Kidney glomerular epithelial cell (primary cell): Measurements from ENCODE around the gene ADAM15.

Experiments
- DNase-seq: peaks from one replicate; lab custom pipeline; 2025; lab: John Stamatoyannopoulos, UW

The ADAM15 gene

GRCh38 chr1:155050560-155051341, at the start of gene ADAM15:
Gene ADAM15 (plus strand): TSS chr1:155051316. CDS start chr1:155051387, 71 bp downstream.
- peak; percentile 46 for DNase-seq

GRCh38 chr1:155001425-155001674, 49.8 kb upstream of the ADAM15 start:
- no peak for DNase-seq

GRCh38 chr1:155001675-155002463, 49.2 kb upstream of the ADAM15 start:
- peak; percentile 96 for DNase-seq

- no peak for DNase-seq
Observed at GRCh38 chr1:155002464-155003226, 48.5 kb upstream of the ADAM15 start, which contains the start of gene ZBTB7B. Gene ZBTB7B (plus strand): TSS chr1:155002802. CDS start chr1:155014661, 11,859 bp downstream.

GRCh38 chr1:155003227-155003765, 47.8 kb upstream of the ADAM15 start:
- DNase-seq = no peak

- peak; percentile 44 for DNase-seq
Observed at GRCh38 chr1:155003766-155004351, 47.3 kb upstream of the ADAM15 start.

GRCh38 chr1:155004352-155005075, 46.6 kb upstream of the ADAM15 start:
- no peak for DNase-seq

GRCh38 chr1:155005076-155006011, 45.8 kb upstream of the ADAM15 start:
- DNase-seq = no peak

- no peak for DNase-seq
Observed at GRCh38 chr1:155006601-155007101, 44.5 kb upstream of the ADAM15 start.

GRCh38 chr1:155007251-155007828, 43.8 kb upstream of the ADAM15 start:
- no peak for DNase-seq

GRCh38 chr1:155008015-155008941, 42.8 kb upstream of the ADAM15 start:
- DNase-seq = no peak

GRCh38 chr1:155009221-155009711, 41.9 kb upstream of the ADAM15 start:
- DNase-seq = no peak

- DNase-seq = no peak
Observed at GRCh38 chr1:155009742-155010141, 41.4 kb upstream of the ADAM15 start.

- DNase-seq = no peak
Observed at GRCh38 chr1:155010211-155010918, 40.8 kb upstream of the ADAM15 start.

- DNase-seq = no peak
Observed at GRCh38 chr1:155011004-155011416, 40.1 kb upstream of the ADAM15 start.

- no peak for DNase-seq
Observed at GRCh38 chr1:155011437-155012025, 39.6 kb upstream of the ADAM15 start.

- no peak for DNase-seq
Observed at GRCh38 chr1:155012026-155012546, 39.0 kb upstream of the ADAM15 start.
